Astrocyte (in vitro differentiated cells and primary cell): Measurements from ENCODE around the gene PRDM11.

Source experiments
- EZH2 ChIP-seq: IDR thresholded peaks from 2 replicates; pipeline ENCODE4 v1.6.1; 2012; ENCODE audit warnings: mild to moderate bottlenecking, low read length, inconsistent platforms; ENCODE audit not compliant: insufficient read depth
- TF ChIP-seq, protein P1 (sequence below): IDR thresholded peaks from 2 replicates; pipeline ENCODE4 v1.5.1; 2011; ENCODE audit warnings: low read depth, mild to moderate bottlenecking, inconsistent platforms, low read length, moderate library complexity; ENCODE audit not compliant: insufficient read depth

DNA sequence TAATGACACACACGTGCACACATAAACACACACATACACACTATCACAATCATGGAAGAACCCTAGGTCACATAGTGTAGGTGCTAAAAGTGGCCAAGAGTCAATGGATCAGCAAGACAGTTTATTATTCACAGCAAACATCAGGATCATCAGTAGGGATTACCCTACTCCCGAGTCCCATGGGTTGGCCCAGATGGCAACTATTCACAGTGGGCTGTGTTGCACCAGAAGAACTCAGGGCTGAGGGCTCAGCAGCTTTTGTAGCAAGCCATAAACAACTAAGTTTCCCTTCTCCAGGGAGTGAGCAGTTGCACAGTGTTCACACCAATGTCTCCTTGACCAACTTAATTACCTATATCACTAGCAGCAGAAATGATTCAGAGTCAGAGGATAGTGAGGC, 20.8 kb downstream of the PRDM11 start:
- TF ChIP-seq, protein P1, sequence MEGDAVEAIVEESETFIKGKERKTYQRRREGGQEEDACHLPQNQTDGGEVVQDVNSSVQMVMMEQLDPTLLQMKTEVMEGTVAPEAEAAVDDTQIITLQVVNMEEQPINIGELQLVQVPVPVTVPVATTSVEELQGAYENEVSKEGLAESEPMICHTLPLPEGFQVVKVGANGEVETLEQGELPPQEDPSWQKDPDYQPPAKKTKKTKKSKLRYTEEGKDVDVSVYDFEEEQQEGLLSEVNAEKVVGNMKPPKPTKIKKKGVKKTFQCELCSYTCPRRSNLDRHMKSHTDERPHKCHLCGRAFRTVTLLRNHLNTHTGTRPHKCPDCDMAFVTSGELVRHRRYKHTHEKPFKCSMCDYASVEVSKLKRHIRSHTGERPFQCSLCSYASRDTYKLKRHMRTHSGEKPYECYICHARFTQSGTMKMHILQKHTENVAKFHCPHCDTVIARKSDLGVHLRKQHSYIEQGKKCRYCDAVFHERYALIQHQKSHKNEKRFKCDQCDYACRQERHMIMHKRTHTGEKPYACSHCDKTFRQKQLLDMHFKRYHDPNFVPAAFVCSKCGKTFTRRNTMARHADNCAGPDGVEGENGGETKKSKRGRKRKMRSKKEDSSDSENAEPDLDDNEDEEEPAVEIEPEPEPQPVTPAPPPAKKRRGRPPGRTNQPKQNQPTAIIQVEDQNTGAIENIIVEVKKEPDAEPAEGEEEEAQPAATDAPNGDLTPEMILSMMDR = no peak
- TF ChIP-seq EZH2 = no peak
